Progenitor cell of endocrine pancreas (in vitro differentiated cells): Measurements from ENCODE around the gene DCAF4. TPM values are rescaled to one million over a fixed set of nuclear protein-coding genes. Genes with fewer than 3 reads are reported as not detected.

Experiments used
- DNase-seq: peaks from one replicate; pipeline ENCODE4 v3.0.0; 2021; ENCODE audit warnings: low spot score; ENCODE audit not compliant: unreplicated experiment
- H3K27ac Mint-ChIP-seq: 2 replicates; pipeline ENCODE4 v1.8.0; 2021; ENCODE audit warnings: mild to moderate bottlenecking, moderate library complexity, mixed read lengths
- H3K27me3 Mint-ChIP-seq: 2 replicates; pipeline ENCODE4 v1.8.0; 2021; ENCODE audit warnings: mixed read lengths
- H3K36me3 Mint-ChIP-seq: 2 replicates; pipeline ENCODE4 v1.8.0; 2022; ENCODE audit warnings: mixed read lengths; ENCODE audit not compliant: insufficient read depth
- H3K4me1 Mint-ChIP-seq: 2 replicates; pipeline ENCODE4 v1.8.0; 2021; ENCODE audit warnings: low read depth, mixed read lengths
- H3K4me3 Mint-ChIP-seq: 2 replicates; pipeline ENCODE4 v1.8.0; 2021; ENCODE audit warnings: low read depth, mild to moderate bottlenecking, moderate library complexity, mixed read lengths
- H3K9me3 Mint-ChIP-seq: 2 replicates; pipeline ENCODE4 v1.8.0; 2021; ENCODE audit warnings: low read depth, mixed read lengths
- CTCF ChIP-seq: fragments of 200-600 bp; sonication (generic); IDR thresholded peaks from one replicate; pipeline ENCODE4 v1.5.0; 2021; ENCODE audit warnings: antibody characterized with exemption, mild to moderate bottlenecking; ENCODE audit not compliant: unreplicated experiment
- total RNA-seq: library from RNA; stranded (reverse); gene quantifications from 2 replicates; pipeline ENCODE4 v1.2.1, GENCODE V29; 2021

Gene DCAF4
- total RNA-seq, 1 donor from 2014 or later, result 18.6 TPM

GRCh38 chr14:72920008-72920407, 6.3 kb upstream of the DCAF4 start:
- TF ChIP-seq CTCF, result no peak
- H3K27ac Mint-ChIP-seq, result no peak overlapping the region
- H3K4me3 Mint-ChIP-seq, result no peak overlapping the region
- H3K9me3 Mint-ChIP-seq, result no peaks in the 10 kb centered on the region
- H3K27me3 Mint-ChIP-seq, result peaks cover 35% of the 10 kb centered on the region
- DNase-seq, result no peak
- no peaks in the 10 kb centered on the region for H3K4me1 Mint-ChIP-seq
- no peaks in the 10 kb centered on the region for H3K36me3 Mint-ChIP-seq

GRCh38 chr14:72921396-72921795, 4.9 kb upstream of the DCAF4 start:
- Mint-ChIP-seq H3K27me3 (peaks cover 40% of the 10 kb centered on the region), H3K27ac (no peak overlapping the region), H3K4me3 (no peak overlapping the region), H3K9me3 (no peaks in the 10 kb centered on the region), H3K4me1 (no peaks in the 10 kb centered on the region), H3K36me3 (no peaks in the 10 kb centered on the region)
- DNase-seq, result no peak
- no peak for TF ChIP-seq CTCF

- DNase-seq, result no peak
- H3K27me3 Mint-ChIP-seq, result peaks cover 26% of the 10 kb centered on the region
- H3K36me3 Mint-ChIP-seq, result no peaks in the 10 kb centered on the region
- no peaks in the 10 kb centered on the region for H3K9me3 Mint-ChIP-seq
- H3K4me1 Mint-ChIP-seq, result peaks cover 3% of the 10 kb centered on the region
- H3K4me3 Mint-ChIP-seq, result no peak overlapping the region
- TF ChIP-seq CTCF, result no peak
- H3K27ac Mint-ChIP-seq, result peak overlapping the region; percentile 67
Observed at GRCh38 chr14:72924337-72924736, 1.9 kb upstream of the DCAF4 start.

- DNase-seq, result no peak
- no peak for TF ChIP-seq CTCF
- peaks cover 3% of the 10 kb centered on the region for H3K4me1 Mint-ChIP-seq
- no peaks in the 10 kb centered on the region for H3K36me3 Mint-ChIP-seq
- peaks cover 19% of the 10 kb centered on the region for H3K27me3 Mint-ChIP-seq
- H3K27ac Mint-ChIP-seq, result no peak overlapping the region
- H3K9me3 Mint-ChIP-seq, result no peaks in the 10 kb centered on the region
- H3K4me3 Mint-ChIP-seq, result peak overlapping the region; percentile 92
Observed at GRCh38 chr14:72925171-72925759, 999 bp upstream of the DCAF4 start.

GRCh38 chr14:72925815-72926291, 411 bp upstream of the DCAF4 start:
- DNase-seq, result no peak
- H3K27me3 Mint-ChIP-seq, result peaks cover 18% of the 10 kb centered on the region
- H3K27ac Mint-ChIP-seq, result peak overlapping the region; percentile 86
- H3K9me3 Mint-ChIP-seq, result no peaks in the 10 kb centered on the region
- peak overlapping the region; percentile 92 for H3K4me3 Mint-ChIP-seq
- peaks cover 3% of the 10 kb centered on the region for H3K4me1 Mint-ChIP-seq
- no peak for TF ChIP-seq CTCF
- no peaks in the 10 kb centered on the region for H3K36me3 Mint-ChIP-seq
